ENCODE data around the gene NETO2. TPM values are rescaled to one million over a fixed set of nuclear protein-coding genes. Genes with fewer than 3 reads are reported as not detected.

Gene NETO2
- total RNA-seq, 2 donors from 2014 or later: 2.5 to 2.6 TPM

GRCh38 chr16:47028767-47029377 lies 114.9 kb downstream of the NETO2 start:
- ATAC-seq (no peak), DNase-seq (no peak)
- intact Hi-C loops (cut with DNase I): no loop called here

Other genes with a start within 250 kb of the NETO2 start
- 10 to 100 TPM; 79.1 to 94.9 TPM for gene DNAJA2, start 170.3 kb downstream of the NETO2 start, total RNA-seq

Measured in left cardiac atrium (tissue), 4 donors.